Rectal smooth muscle tissue (tissue), 1 donor: ENCODE measurements around the gene SLC19A2.

Experiments used
- H3K27ac ChIP-seq: one replicate; pipeline ENCODE4 v1.7.0; 2013; ENCODE audit warnings: low read depth, low read length, inconsistent platforms
- H3K27me3 ChIP-seq: one replicate; pipeline ENCODE4 v1.7.0; 2013; ENCODE audit warnings: low read length; ENCODE audit not compliant: control insufficient read depth, insufficient read depth
- H3K36me3 ChIP-seq: one replicate; pipeline ENCODE4 v1.7.0; 2013; ENCODE audit warnings: low read length; ENCODE audit not compliant: control insufficient read depth, insufficient read depth
- H3K4me1 ChIP-seq: one replicate; pipeline ENCODE4 v1.7.0; 2013; ENCODE audit warnings: low read length; ENCODE audit not compliant: control insufficient read depth, insufficient read depth
- H3K4me3 ChIP-seq: one replicate; pipeline ENCODE4 v1.7.0; 2013; ENCODE audit warnings: low read length
- H3K9ac ChIP-seq: one replicate; pipeline ENCODE4 v1.7.0; 2013; ENCODE audit warnings: low read length

The SLC19A2 gene

DNA sequence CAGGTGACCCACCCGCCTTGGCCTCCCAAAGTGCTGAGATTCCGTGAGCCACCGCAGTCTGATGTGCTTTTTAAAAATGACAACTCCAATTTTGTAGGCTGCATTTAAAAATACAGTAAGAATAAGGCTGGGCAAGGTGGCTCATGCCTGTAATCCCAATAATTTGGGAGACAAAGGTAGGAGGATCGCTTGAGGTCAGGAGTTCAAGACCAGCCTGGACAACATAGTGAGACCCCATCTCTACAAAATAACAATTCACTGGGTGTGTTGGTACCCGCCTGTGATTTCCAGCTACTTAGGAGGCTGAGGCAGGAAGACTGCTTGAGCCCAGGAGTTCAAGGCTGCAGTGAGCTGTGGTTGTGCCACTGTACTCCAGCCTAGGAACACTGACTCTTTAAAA, 23.4 kb downstream of the SLC19A2 start:
- Histone ChIP-seq H3K27me3 (no peaks in the 10 kb centered on the region), H3K27ac (no peak overlapping the region), H3K4me3 (no peak overlapping the region), H3K36me3 (peaks cover under 1% of the 10 kb centered on the region), H3K4me1 (no peaks in the 10 kb centered on the region), H3K9ac (no peak overlapping the region)

DNA sequence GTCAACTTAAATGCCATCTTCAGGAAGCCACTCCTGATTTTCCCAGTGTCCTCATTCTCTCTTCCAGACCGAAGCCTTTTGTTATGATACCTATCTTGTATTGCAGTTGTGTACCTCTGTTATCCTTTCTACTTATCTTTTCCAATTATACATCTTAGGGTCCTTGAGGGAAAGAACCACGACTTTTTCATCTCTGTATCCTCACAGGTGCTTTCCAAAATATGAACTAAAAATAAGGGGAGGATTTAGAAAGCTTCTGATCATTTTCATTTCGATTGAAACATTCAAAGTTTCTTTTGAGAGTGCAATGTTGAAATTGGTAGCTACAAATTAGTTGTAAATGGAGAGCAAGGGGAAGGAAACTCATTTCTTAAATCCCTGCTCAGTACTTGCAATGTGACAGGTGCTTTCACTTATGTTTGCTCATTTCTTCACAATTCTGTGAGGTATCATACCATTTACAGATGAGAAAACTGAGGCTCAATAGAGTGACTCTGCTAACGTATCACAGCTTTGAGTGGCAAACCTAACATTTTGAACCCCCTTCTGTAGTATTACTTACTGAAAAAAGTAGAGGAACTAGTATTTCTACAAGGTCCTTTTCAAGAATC, 24.2 kb downstream of the SLC19A2 start:
- H3K4me1 ChIP-seq = no peaks in the 10 kb centered on the region
- no peaks in the 10 kb centered on the region for H3K36me3 ChIP-seq
- H3K9ac ChIP-seq = no peak overlapping the region
- H3K27me3 ChIP-seq = no peaks in the 10 kb centered on the region
- no peak overlapping the region for H3K4me3 ChIP-seq
- H3K27ac ChIP-seq = no peak overlapping the region

DNA sequence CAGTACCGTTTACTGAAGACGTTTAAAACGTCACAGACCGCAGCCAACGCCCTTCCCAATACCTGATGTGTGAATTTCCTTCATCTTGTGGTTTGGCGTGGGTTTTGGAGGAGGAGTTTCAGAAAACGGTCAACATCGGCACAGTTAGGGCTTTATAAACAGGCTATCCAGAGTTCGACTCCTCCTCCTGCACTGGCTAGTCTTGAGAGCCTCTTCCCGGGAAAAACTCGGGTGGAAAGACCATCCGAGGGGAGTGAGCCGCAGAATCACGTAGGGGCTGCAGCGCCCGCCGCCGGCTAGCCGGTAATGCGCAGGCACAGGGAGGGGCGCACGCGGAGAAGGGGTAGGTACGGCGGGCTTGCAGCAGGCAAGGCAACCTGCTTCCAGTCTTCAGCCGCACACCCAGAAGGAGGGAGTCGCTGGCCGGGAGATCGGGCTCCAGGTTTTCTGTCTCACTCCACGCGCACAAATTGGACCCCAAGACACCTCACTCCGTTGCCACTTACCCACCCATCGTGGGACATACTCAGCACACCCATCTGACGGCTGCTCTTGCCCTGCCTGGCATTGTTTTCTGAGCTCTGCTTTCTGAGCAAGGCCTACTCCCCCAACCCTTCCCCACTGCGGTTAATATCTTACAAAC, 25.4 kb downstream of the SLC19A2 start:
- Histone ChIP-seq H3K9ac (no peak overlapping the region), H3K4me3 (peak overlapping the region; percentile 50)

DNA sequence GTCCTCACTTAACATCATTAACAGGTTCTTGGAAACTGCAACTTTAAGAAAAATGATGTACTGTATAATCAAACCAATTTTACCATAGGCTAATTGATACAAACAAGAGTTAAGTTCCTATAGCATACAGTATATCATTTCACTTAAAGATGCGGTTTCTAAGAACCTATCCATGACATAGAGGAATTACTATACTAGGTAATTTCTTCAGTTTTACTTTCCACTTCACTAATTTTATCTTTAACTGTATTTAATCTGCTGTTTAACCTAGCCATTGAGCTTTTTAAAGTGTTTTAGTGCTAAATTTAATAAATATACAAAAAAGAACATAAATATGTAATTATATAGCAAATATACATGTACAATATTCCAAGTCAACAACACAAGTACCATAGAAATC, 28.3 kb downstream of the SLC19A2 start:
- H3K27me3 ChIP-seq = no peaks in the 10 kb centered on the region

More for the DNA sequence above, 25.4 kb downstream of the SLC19A2 start:
- H3K27me3 ChIP-seq = no peaks in the 10 kb centered on the region
- H3K36me3 ChIP-seq = no peaks in the 10 kb centered on the region
- H3K27ac ChIP-seq = no peak overlapping the region
- no peaks in the 10 kb centered on the region for H3K4me1 ChIP-seq

DNA sequence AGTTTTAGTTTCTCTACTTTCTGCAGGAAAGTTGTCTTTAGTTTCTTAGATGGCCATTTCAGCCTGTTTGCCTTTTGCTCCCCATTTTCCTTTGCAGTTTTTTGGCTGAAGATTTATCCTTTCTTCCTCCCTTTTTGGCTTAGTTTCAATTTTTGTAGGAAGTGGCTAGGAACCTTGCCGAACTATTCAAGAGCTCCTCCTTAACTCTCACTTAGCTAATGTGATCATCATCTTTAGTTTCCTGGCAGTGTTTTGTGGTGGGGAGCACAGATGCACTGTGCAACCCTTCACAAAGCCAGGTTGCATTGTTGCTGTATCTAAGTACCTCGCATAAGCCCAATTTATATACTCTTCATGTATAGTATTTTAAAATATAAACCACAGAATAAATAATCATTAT, 29.7 kb downstream of the SLC19A2 start:
- Histone ChIP-seq H3K36me3 (no peaks in the 10 kb centered on the region), H3K9ac (no peak overlapping the region), H3K27ac (no peak overlapping the region), H3K4me3 (no peak overlapping the region), H3K27me3 (no peaks in the 10 kb centered on the region), H3K4me1 (no peaks in the 10 kb centered on the region)

More for the DNA sequence above, 28.3 kb downstream of the SLC19A2 start:
- Histone ChIP-seq H3K4me3 (no peak overlapping the region), H3K4me1 (no peaks in the 10 kb centered on the region), H3K36me3 (no peaks in the 10 kb centered on the region), H3K9ac (no peak overlapping the region), H3K27ac (no peak overlapping the region)

DNA sequence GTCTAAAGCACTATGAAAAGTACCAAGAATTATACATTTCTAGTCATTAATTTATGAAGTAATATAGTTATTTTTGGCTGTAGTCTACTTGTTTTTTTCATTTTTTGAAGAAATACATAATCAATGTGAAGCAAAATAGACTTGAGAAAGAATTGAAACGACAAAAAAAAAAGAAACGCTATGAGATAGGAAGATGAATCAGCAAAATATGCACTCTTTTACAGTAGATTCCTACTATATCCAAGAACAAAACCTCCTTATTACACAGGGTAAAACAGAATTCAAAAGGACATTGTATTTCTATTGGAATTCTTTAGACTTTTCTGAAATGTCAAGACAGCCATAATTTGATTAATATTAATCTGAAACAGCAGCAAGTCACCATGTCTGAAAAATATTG, 32.8 kb downstream of the SLC19A2 start:
- Histone ChIP-seq H3K4me1 (no peaks in the 10 kb centered on the region), H3K36me3 (no peaks in the 10 kb centered on the region), H3K27ac (no peak overlapping the region), H3K27me3 (no peaks in the 10 kb centered on the region), H3K4me3 (no peak overlapping the region), H3K9ac (no peak overlapping the region)

DNA sequence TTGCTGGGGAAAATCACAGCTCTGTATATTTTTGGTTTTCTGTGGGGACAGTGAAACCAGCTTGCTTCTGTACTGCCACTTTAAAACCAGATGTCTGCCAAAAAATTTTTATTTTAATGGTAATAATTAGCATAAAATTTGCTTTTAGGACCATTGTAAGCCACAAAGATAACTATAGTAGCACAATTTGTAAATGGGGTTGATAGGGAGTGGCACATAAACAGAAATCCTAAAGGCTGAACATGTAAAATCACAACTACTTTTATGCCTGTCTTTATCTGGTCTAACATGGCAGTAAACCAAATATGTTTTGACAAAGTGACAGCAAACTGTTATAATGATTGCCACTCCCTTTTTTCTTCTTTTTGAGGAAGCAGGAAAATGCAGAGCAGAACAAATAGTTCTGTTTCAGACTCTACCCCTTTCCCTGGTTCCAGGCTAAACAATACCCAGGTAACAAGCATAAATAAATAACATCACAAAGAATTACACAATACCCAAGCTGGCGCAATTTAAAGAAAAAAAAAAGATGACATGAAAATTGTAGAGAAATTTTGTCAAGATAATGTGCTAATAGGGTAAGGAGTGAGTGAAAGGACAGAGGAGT, 34.4 kb downstream of the SLC19A2 start:
- Histone ChIP-seq H3K27me3 (no peaks in the 10 kb centered on the region), H3K4me3 (no peak overlapping the region), H3K4me1 (no peaks in the 10 kb centered on the region), H3K27ac (no peak overlapping the region), H3K9ac (no peak overlapping the region), H3K36me3 (no peaks in the 10 kb centered on the region)

DNA sequence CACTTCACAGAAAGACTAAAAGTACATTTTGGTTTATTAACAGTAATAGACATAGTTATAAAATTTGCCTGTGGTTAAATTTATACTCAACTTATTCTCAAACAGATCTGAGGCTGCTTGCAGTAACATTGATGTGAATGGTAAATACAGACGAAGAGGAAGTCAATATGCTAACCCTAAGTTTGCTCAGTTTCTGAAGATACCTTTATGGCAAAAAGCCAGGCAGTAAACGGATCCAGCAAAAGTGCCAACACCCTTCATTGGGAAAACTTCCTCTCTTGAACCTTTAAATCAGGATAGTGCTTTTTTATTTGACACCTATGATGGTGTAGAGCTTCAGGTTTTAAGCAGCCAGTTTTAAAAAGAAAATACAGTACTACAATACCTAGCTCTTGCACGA, 41.8 kb downstream of the SLC19A2 start:
- no peak overlapping the region for H3K27ac ChIP-seq
- no peaks in the 10 kb centered on the region for H3K4me1 ChIP-seq
- no peak overlapping the region for H3K4me3 ChIP-seq
- no peak overlapping the region for H3K9ac ChIP-seq
- H3K36me3 ChIP-seq = no peaks in the 10 kb centered on the region
- no peaks in the 10 kb centered on the region for H3K27me3 ChIP-seq

DNA sequence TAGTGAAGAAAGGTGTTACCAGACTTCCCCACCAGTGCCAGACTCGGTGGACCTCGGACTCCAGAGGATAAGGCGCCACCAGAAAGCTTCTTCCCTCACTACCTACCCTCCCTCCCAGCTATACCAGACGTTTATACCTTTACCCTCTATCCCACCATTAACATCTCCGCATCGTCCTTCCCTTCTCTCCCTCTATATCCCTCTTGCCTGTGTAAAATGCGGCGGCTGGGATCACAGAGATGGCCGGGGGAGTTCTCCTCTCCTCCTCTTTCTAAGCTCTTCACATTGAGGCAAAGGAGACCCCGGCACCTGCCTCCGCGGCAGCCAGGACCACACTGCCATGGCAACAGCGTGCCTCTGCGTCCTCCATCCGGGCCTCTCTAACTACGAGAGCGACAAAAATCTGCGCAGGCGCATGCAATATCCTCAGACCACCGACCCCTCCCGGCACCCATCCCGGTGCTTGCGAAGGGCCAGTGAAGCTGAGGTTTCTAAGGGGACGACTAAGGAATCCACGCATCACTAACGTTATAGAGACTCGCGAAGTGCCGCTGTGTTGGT, 58.6 kb downstream of the SLC19A2 start, which contains the start of gene CCDC181:
Gene CCDC181 (minus strand): TSS at position 394 of the 561 bp plus-strand sequence. CDS start 2,547 bp downstream, outside the sequence.
- H3K27ac ChIP-seq = no peak within 1 kb of the TSS
- no peaks in the 10 kb centered on the region for H3K4me1 ChIP-seq
- no peaks in the 10 kb centered on the region for H3K36me3 ChIP-seq
- peaks cover 4% of the 10 kb centered on the region for H3K27me3 ChIP-seq
- H3K9ac ChIP-seq = no peak within 1 kb of the TSS
- peak within 1 kb of the TSS; percentile 58 for H3K4me3 ChIP-seq

DNA sequence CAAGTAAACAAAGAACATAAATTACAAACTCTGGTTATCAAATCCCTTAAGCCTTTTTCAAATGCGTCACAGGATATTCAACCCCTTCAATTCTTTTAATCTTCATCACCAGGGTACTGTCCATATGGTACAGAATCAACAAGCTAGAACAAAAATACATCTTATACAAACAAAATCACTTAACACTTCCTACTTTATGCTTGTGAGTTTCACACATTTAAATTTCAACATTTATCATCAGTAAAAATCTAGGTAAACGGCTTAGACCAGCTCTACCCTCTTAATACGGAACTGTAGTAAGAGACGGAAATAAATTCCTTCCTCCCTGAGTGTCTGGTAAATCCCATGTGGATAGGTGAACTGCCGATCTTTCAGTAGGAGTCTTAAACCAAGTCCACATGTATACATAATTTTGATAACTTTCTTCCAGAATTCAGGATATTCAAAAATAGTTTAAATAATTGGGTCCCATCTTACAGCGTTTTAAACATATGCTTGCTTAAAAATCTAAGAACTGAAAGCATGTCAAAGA, 59.5 kb downstream of the SLC19A2 start:
- Histone ChIP-seq H3K4me3 (no peak overlapping the region), H3K27ac (no peak overlapping the region), H3K36me3 (no peaks in the 10 kb centered on the region), H3K9ac (no peak overlapping the region), H3K4me1 (no peaks in the 10 kb centered on the region), H3K27me3 (peaks cover 4% of the 10 kb centered on the region)

DNA sequence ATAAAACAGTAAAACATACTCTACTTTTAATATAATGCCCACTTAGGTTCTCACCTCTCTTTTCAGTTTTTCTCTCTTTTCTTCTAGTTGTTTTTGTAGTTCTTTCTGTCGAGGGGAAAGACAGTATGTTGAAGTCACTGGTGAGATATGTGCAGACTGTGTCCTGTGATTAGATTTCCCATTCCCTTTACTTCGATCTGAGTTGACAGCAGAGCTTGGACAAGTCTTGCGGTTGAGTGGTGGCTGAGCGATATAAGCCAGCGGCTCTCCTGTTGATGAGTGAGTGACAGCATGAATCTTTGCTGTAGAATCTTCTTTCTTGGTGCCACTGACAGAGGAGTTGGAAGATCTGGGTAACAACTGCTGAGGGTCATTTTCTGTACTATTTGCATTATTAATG, 64.4 kb downstream of the SLC19A2 start:
- Histone ChIP-seq H3K4me1 (no peaks in the 10 kb centered on the region), H3K4me3 (no peak overlapping the region), H3K36me3 (no peaks in the 10 kb centered on the region), H3K27ac (no peak overlapping the region), H3K9ac (no peak overlapping the region), H3K27me3 (no peaks in the 10 kb centered on the region)

DNA sequence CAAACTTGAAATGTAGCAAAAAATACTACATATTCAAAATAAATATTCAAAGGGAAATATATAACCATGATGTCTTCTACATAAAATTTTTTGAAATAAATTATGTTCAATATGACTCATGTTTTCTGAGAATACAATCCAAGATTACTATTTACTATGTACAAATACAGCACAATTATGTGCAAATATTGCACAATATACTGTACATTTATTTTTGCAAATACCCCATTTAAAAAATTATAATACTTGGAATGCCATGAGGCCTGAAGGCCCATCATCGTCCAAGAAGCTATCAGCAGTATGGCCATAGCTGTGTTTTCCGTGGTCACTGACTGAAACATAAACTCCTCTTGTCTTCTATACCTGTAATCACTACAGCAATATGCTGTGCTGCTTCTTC, 70.8 kb downstream of the SLC19A2 start:
- H3K4me1 ChIP-seq = no peaks in the 10 kb centered on the region
- no peaks in the 10 kb centered on the region for H3K27me3 ChIP-seq
- no peaks in the 10 kb centered on the region for H3K36me3 ChIP-seq
- H3K4me3 ChIP-seq = no peak overlapping the region
- H3K27ac ChIP-seq = no peak overlapping the region
- no peak overlapping the region for H3K9ac ChIP-seq
